Esophagus squamous epithelium (tissue), 5 donors: ENCODE measurements around the gene SEMA5B. TPM values are rescaled to one million over a fixed set of nuclear protein-coding genes. Genes with fewer than 3 reads are reported as not detected.

Source experiments
- DNase-seq: peaks from one replicate; lab custom pipeline; 2025; lab: John Stamatoyannopoulos, UW
- H3K27ac ChIP-seq, 4 donors: fragments of 200-600 bp; sonication (generic); one replicate each; pipeline ENCODE4 v1.5.1; 2016 to 2019; ENCODE audit warnings: mild to moderate bottlenecking in 1 of 4
- H3K27me3 ChIP-seq, 4 donors: fragments of 200-600 bp; sonication (generic); 1 replicate in 3 of 4; 2 replicates in 1 of 4; pipeline versions ENCODE4 v1.5.1 to v1.6.0; 2017 to 2021; ENCODE audit warnings: antibody characterized with exemption in 1 of 4
- H3K36me3 ChIP-seq, 3 donors: fragments of 200-600 bp; sonication (generic); one replicate each; pipeline ENCODE4 v1.5.1; 2016 to 2019
- H3K4me1 ChIP-seq, 3 donors: fragments of 200-600 bp; sonication (generic); one replicate each; pipeline ENCODE4 v1.5.1; 2017 to 2019
- H3K4me3 ChIP-seq, 4 donors: fragments of 200-600 bp; sonication (generic); 1 replicate in 3 of 4; 2 replicates in 1 of 4; pipeline ENCODE4 v1.5.1; 2016 to 2019; ENCODE audit warnings: mild to moderate bottlenecking in 2 of 4, moderate library complexity in 1 of 4
- H3K9me3 ChIP-seq, 3 donors: fragments of 200-600 bp; sonication (generic); one replicate each; pipeline ENCODE4 v1.5.1; 2016 to 2019
- POLR2A ChIP-seq, 4 donors: fragments of 450-650 bp; IDR thresholded peaks; one replicate each; pipeline ENCODE4 v1.6.1; 2017; ENCODE audit warnings: antibody characterized with exemption in 4 of 4, mild to moderate bottlenecking in 4 of 4, moderate library complexity in 3 of 4
- WGBS, 2 donors: methylation state at CpG; one replicate each; pipeline ENCODE4 v1.1.5; 2018; 5-methylcytosine and 5-hydroxymethylcytosine counted together
- intact Hi-C: fragments of 100-400 bp; cut with DNase I; formaldehyde crosslinking; loops from one replicate; pipeline ENCODE4 v1.15.0; 2022
- total RNA-seq, 4 donors: library from RNA; depleted of rRNA; stranded (reverse); fragments of >200 nt; gene quantifications; one replicate each; pipeline ENCODE4 v1.1.0, GENCODE V29; 2016
- TF ChIP-seq, protein P1 (sequence below), 6 experiments: fragments of 450-650 bp in 4 of 6; fragments of 200-600 bp in 2 of 6; sonication (generic) in 2 of 6; IDR thresholded peaks; one replicate each; pipeline ENCODE4 v1.5.1; 2016 to 2019; ENCODE audit warnings: antibody characterized with exemption in 6 of 6, mild to moderate bottlenecking in 4 of 6, moderate library complexity in 4 of 6
- donor health status: DM: yes; HTN: yes; CAD: no.

SEMA5B gene
- total RNA-seq, 4 donors from 2014 or later = 0.13 to 0.21 (median 0.19) TPM; not detected in 1

DNA sequence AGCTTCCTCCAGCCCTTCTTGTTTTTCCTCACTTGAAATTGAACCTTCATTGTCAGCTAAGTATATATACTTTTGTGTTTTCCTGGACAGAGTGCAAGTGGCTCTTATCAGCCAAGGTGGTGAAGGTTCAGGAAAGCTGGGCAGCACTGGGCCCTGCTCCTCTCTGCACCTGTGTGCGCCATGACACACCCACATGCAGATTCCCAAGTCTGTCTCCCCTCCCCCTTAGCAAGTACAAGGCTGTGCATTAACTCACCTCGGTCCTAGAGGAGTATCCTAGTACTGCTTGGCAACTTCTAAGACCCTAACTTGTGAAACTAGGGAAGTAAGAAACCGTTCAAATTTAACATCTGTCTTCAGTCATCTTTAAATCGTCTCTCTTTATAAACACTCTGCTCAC, 146.9 kb downstream of the SEMA5B start:
- no peak for DNase-seq
- H3K9me3 ChIP-seq = no peaks in the 10 kb centered on the region
- no peaks in the 10 kb centered on the region for H3K27me3 ChIP-seq
- no peak overlapping the region for H3K4me3 ChIP-seq
- TF ChIP-seq, protein P1, sequence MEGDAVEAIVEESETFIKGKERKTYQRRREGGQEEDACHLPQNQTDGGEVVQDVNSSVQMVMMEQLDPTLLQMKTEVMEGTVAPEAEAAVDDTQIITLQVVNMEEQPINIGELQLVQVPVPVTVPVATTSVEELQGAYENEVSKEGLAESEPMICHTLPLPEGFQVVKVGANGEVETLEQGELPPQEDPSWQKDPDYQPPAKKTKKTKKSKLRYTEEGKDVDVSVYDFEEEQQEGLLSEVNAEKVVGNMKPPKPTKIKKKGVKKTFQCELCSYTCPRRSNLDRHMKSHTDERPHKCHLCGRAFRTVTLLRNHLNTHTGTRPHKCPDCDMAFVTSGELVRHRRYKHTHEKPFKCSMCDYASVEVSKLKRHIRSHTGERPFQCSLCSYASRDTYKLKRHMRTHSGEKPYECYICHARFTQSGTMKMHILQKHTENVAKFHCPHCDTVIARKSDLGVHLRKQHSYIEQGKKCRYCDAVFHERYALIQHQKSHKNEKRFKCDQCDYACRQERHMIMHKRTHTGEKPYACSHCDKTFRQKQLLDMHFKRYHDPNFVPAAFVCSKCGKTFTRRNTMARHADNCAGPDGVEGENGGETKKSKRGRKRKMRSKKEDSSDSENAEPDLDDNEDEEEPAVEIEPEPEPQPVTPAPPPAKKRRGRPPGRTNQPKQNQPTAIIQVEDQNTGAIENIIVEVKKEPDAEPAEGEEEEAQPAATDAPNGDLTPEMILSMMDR (IDR thresholded peaks at IDR 0.05) = no peak
- TF ChIP-seq POLR2A (IDR thresholded peaks at IDR 0.05) = no peak
- H3K4me1 ChIP-seq = no peaks in the 10 kb centered on the region
- intact Hi-C loops = no loop called here
- H3K36me3 ChIP-seq = peaks cover 0 to 31% (median 0%) of the 10 kb centered on the region in 3 donors
- 80 to 83% methylated on average over 4 of the region's 4 CpGs for WGBS, 2 donors
- H3K27ac ChIP-seq = no peak overlapping the region

DNA sequence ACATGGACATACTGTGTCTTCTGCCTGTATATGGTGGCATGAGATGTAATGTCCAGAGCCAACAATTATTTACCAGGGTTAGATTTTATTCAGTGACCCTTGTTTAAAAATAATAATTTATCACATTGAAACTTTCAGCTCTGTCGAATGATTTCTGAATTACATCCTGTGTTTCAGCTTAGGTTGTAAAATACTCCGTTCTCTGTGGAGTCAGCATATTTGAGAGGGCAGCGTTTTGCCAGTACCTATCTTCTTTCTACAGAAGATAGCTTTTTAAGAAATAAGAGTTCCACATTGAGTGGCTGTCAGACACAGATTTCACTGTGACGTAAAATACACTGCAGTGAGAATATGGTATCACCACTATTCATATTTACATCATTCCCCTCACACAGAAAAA, 147.4 kb downstream of the SEMA5B start:
- Histone ChIP-seq H3K4me1 (no peaks in the 10 kb centered on the region), H3K27me3 (no peaks in the 10 kb centered on the region), H3K9me3 (no peaks in the 10 kb centered on the region), H3K27ac (no peak overlapping the region), H3K4me3 (no peak overlapping the region), H3K36me3 (peaks cover 0 to 34% (median 0%) of the 10 kb centered on the region in 3 donors)
- TF ChIP-seq, protein P1 (IDR thresholded peaks at IDR 0.05) = no peak
- TF ChIP-seq POLR2A (IDR thresholded peaks at IDR 0.05) = no peak
- WGBS, 2 donors = 94% methylated on average over 4 of the region's 4 CpGs
- intact Hi-C loops = no loop called here
- DNase-seq = no peak

DNA sequence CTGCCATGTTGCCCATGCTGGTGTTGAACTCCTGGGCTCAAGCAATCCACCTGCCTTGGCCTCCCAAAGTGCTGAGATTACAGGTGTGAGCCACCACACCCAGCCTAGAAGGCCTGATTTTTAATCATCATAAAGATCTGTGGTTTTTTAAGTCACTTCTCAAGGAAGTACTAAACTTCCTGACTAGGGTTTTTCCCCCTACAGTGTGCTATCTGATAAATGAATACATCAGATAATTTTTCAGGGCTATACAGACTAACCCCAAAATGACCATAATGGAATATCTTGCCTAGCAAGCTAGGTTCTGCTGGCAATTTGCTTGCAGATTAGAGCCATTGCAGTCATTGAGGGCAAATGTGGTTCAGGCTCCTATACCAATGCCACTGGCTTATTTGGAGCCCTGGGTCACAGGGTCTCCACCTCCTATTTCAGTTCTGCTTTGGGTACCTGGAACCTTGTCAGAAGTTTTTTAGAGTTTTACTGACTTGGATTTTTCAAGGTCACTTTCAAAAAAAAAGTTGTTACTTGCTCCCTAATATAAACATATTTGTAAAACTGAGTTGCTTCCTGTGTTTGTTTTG, 151.9 kb downstream of the SEMA5B start:
- Histone ChIP-seq H3K36me3 (peaks cover 0 to 53% (median 0%) of the 10 kb centered on the region in 3 donors), H3K27me3 (no peaks in the 10 kb centered on the region), H3K4me3 (no peak overlapping the region), H3K4me1 (no peaks in the 10 kb centered on the region), H3K27ac (no peak overlapping the region), H3K9me3 (no peaks in the 10 kb centered on the region)
- DNase-seq = no peak
- TF ChIP-seq, protein P1 (IDR thresholded peaks at IDR 0.05) = no peak
- no peak for TF ChIP-seq POLR2A (IDR thresholded peaks at IDR 0.05)
- intact Hi-C loops = no loop called here

DNA sequence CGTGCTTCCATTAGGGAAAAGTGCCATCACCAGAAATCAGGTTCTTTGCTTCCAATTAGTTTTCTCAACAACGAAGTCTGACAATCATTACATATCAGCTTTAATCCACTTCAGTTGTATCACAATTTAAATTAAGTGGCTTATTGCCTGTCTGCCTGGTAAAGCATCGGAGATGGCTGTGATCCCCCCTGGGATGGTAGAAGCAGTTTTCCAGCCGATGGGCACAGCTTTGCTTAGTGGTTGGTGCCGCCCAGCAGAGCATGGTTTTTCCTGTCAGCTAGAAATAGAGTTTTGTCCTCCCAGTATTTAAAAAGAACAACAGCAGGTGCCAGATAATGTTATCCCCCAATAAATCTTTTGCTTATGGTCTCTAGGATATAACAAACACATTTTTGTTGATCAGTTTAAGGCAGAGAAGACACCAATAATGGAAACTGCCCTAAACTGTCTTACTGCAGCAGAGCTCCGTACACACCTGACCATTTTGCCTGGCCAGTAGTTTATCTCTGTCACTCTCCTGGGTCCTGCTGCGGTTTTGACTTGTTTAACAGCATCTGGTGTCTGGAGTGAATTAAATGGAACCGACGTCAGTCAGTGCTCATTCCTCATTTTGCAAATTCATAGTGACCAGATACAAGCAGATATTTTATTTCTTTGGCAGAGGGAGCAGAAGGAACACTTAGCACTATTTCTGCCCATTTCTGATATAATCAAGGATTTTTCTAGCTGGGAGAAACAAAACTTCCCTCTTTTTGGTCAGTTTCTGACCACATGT, 153.6 kb downstream of the SEMA5B start:
- H3K4me1 ChIP-seq = no peaks in the 10 kb centered on the region
- no peak overlapping the region for H3K27ac ChIP-seq
- no peaks in the 10 kb centered on the region for H3K9me3 ChIP-seq
- DNase-seq = no peak
- H3K4me3 ChIP-seq = no peak overlapping the region
- peaks cover 0 to 37% (median 0%) of the 10 kb centered on the region in 3 donors for H3K36me3 ChIP-seq
- TF ChIP-seq, protein P1 (IDR thresholded peaks at IDR 0.05) = no peak
- no peak for TF ChIP-seq POLR2A (IDR thresholded peaks at IDR 0.05)
- WGBS, 2 donors = 90 to 91% methylated on average over 9 of the region's 9 CpGs
- H3K27me3 ChIP-seq = no peaks in the 10 kb centered on the region
- intact Hi-C loops = no loop called here

DNA sequence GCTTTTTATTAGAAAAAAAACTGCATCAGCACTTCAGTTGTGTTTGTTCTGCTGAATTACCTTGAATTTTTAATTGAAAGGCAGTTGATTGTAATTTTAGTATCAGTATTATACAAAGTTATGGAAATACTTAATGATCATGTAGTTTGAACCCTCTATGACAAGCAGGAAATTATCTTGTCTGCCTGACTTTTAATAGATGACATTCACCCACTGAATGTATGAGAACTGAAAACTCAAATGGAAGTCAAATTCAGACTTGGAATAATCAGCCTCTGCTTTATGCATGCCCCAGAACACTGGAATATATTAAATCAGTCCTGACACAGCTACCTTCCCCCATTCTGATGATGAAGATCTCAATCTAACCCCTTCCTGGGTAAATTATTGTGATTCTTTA, 159.2 kb downstream of the SEMA5B start:
- intact Hi-C loops = no loop called here
- DNase-seq = no peak
- Histone ChIP-seq H3K27ac (no peak overlapping the region), H3K9me3 (no peaks in the 10 kb centered on the region), H3K4me1 (no peaks in the 10 kb centered on the region), H3K27me3 (no peaks in the 10 kb centered on the region), H3K4me3 (no peak overlapping the region), H3K36me3 (peaks cover 0 to 44% (median 0%) of the 10 kb centered on the region in 3 donors)
- TF ChIP-seq POLR2A (IDR thresholded peaks at IDR 0.05) = no peak
- TF ChIP-seq, protein P1 (IDR thresholded peaks at IDR 0.05) = no peak
